ENCODE results near the gene FAM184A.
"Not testable (repeated sequence)": the region's sequence is repeated elsewhere in the genome, so short reads cannot be mapped to it uniquely, and the experiment has no call there.

Gene FAM184A

GRCh38 chr6:119102901-119103300, 24.4 kb upstream of the FAM184A start:
- in situ Hi-C loops (cut with MboI; ENCODE audit: low sequenced_read_pairs) = no loop called here

- in situ Hi-C loops (cut with MboI; ENCODE audit: low sequenced_read_pairs) = no loop called here
Observed at GRCh38 chr6:119100115-119100514, 21.7 kb upstream of the FAM184A start.

- in situ Hi-C loops (cut with MboI; ENCODE audit: low sequenced_read_pairs) = not testable (repeated sequence)
Observed at GRCh38 chr6:119097815-119098361, 19.4 kb upstream of the FAM184A start.

- in situ Hi-C loops (cut with MboI; ENCODE audit: low sequenced_read_pairs) = no loop called here
Observed at GRCh38 chr6:119096721-119097565, 18.5 kb upstream of the FAM184A start.

DNA sequence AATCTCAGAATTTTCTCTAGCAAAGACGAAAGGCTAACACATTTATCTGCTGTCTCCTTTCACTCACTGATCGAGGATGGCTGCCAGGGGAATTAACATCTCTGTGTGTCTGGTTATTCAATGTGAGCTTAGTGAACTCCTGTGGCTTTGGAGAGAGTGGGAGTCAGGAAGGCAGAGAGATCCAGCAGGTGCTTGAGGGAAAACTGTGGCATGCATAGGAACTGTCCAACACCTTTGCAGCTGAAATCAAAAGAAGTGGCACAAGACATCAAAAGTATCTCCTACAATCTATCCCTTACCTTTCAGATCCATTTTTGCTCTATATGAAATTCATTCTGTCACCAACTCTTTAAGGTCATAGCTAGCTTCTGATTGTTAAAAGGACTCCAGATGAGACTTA, 11.8 kb upstream of the FAM184A start:
- in situ Hi-C loops (cut with MboI; ENCODE audit: low sequenced_read_pairs) = no loop called here

DNA sequence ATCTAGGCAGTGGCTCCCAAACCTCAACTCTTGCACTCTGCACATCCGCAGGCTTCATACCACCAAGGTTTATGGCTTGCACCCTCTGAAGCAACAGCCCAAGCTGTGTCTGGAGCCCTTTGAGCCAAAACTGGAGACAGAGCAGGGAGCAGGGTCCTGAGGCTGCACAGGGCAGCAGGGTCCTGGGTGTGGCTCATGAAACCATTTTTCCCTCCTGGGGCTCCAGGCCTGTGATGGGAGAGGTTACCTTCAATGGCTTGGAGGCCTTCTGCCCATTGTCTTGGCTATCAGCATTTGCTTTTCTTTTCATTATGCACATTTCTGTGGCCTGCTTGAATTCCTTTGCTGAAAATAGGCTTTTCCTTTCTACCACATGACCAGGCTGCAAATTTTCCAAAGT, 6.3 kb upstream of the FAM184A start:
- in situ Hi-C loops (cut with MboI; ENCODE audit: low sequenced_read_pairs) = no loop called here

- in situ Hi-C loops (cut with MboI; ENCODE audit: low sequenced_read_pairs) = no loop called here
Observed at GRCh38 chr6:119083007-119083406, 4.5 kb upstream of the FAM184A start.

DNA sequence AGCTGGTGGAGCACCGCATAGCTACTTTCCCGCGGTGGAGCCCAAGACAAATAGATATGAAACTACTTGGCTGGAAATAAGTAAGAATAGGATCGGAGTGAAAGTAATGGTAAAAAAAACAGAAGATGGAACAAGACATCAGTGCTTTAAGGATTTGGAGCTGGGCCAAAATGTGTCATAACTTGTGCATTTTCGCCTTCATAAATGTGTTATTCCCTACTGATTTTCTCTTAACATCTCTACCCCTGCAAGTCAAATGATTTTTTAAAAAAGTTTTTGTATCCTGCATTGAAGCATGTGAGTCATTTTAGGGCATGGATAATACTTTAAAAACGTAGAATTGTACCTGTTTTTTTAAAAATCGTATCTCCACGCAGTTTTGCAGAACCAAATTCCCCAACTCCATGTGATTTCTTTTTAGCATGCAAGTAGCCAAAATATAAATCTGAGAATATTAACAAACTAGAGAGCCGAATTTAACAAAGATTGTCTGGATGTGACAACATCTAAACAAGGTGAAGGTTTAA, 882 bp upstream of the FAM184A start:
- in situ Hi-C loops (cut with MboI; ENCODE audit: low sequenced_read_pairs) = no loop called here

- in situ Hi-C loops (cut with MboI; ENCODE audit: low sequenced_read_pairs) = no loop called here
Observed at GRCh38 chr6:119077643-119078375, 655 bp downstream of the FAM184A start.

- in situ Hi-C loops (cut with MboI; ENCODE audit: low sequenced_read_pairs) = no loop called here
Observed at GRCh38 chr6:119077391-119077642, 1.1 kb downstream of the FAM184A start.

DNA sequence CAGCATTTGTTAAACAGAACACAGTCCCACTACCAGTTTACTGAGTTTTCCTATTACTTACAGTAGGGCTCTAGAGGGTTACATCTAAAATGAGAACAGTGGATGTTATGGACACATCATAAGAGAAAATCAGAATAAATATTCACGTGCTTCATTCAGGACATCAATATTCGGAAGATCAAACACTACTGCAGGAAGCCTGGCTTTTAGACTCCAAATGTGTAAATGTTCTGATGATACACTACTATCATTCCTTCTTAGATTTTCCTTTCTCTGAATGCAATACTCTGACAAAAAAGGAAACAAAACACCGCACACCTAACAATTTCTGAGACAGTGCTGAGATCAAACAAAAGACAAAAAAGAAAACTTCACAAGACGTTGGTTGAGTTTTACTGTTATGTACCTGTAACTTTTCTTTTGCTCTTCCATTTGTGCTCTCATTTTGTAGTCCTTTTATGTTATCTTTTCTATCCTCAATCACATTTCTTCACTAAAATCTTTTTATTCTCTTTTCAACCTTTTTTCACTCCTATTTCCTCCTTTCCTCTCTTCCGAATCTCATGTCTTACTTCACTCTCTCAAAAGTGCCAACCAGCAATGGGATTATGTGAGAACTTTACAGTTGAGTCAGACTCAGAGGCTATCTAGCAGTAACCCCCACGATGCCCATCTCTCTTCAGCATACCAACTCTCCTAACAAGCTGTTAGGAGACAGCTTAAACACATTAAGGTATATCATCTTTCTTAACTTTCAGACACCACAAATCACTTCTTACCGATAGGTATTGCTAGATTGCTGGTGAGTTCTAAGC, 1.7 kb downstream of the FAM184A start:
- in situ Hi-C loops (cut with MboI; ENCODE audit: low sequenced_read_pairs) = no loop called here

DNA sequence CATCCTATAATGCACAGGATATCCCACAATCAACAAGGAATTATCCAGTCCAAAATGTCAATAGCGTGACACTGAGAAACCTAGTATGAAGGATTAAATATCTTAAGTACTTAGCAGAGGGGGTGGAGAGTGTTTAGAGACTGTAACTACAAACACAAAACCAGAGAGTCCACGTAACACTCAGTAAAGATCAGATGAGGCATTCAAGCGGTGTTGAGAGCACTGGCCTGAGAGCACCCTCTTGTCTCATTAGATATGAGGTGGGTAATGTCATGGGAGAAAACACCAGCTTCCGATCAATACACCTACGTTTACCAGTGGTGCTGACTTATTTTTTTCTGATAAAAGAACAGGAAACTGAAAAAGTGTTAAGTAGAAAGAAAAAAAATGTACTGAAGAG, 2.3 kb downstream of the FAM184A start:
- in situ Hi-C loops (cut with MboI; ENCODE audit: low sequenced_read_pairs) = no loop called here

DNA sequence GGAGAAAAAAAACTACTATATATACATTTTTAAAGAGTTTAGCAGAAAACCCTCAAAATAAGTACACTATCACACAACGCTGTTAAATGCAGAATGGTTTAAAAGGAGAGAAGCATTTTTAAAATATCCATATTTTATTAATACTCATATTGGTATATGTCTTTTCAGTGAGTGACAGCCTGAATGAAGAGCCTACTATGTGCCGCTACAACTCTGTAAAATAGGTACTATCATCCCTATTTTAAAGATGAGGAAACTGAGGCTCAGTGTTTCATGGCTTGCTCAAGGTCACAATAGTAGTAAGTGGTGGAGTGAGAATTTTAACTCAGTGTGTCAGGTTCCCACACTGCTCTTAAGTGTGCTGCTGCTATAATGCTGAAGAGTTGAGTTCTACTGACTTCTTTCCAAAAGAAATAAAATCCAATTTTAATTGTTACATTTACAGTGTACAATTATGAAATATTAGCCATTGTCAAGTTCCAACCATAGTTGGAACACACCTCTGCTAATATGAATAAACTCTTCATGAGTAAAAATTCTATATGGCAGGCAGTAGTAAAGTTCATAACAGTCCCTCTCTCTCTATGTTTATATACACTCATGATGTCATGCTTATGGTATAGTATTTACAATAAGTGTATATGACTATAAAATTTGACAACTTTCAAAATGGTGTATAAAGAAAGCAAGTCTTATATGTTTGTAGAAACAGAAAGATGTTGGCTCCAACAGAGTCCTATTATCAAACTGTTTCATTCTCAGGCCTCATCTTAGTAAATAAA, 3.1 kb downstream of the FAM184A start:
- in situ Hi-C loops (cut with MboI; ENCODE audit: low sequenced_read_pairs) = no loop called here

GRCh38 chr6:119073307-119074051, 5.0 kb downstream of the FAM184A start:
- in situ Hi-C loops (cut with MboI; ENCODE audit: low sequenced_read_pairs) = no loop called here

- in situ Hi-C loops (cut with MboI; ENCODE audit: low sequenced_read_pairs) = no loop called here
Observed at GRCh38 chr6:119071576-119071975, 6.9 kb downstream of the FAM184A start.

DNA sequence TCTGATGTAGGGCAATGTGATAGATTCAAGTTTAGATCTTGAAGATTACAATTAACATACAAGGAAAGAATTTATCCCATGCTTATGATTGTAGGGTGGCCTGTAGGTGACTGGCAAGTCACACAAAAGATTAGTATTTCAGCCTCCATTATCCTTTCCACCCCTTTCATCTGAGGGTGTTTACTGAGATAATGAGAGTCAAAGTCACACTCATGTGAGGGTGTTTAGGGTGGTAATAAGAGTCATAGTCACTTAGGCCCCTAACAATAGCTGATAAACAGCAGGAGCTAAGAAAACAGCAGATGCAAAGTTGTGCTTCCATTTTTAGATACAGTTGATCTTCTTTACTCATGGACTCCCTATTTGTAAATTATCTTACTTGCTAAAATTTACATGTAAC, 11.4 kb downstream of the FAM184A start:
- in situ Hi-C loops (cut with MboI; ENCODE audit: low sequenced_read_pairs) = no loop called here

- in situ Hi-C loops (cut with MboI; ENCODE audit: low sequenced_read_pairs) = no loop called here
Observed at GRCh38 chr6:119066517-119066916, 11.9 kb downstream of the FAM184A start.

- in situ Hi-C loops (cut with MboI; ENCODE audit: low sequenced_read_pairs) = no loop called here
Observed at GRCh38 chr6:119065955-119066354, 12.5 kb downstream of the FAM184A start.

GRCh38 chr6:119065382-119065781, 13.1 kb downstream of the FAM184A start:
- in situ Hi-C loops (cut with MboI; ENCODE audit: low sequenced_read_pairs) = no loop called here

DNA sequence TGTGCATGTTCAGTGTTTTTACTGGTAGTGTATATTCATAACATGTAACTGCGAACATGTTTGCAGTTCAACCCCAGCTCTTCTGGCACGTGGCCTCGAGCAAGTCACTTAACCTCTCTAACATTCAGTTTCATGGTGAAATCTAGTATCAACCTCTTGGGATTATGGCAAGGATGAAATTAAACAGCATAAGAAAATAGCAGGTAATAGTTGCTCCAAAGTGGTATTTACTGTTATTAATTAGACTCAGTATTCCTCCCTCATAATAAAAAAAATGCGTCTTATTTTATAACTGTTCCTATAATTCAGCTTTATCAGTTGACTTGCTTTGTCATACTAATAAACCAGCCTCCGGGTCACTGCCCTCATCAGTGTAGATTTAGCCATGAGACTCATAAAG, 15.0 kb downstream of the FAM184A start:
- in situ Hi-C loops (cut with MboI; ENCODE audit: low sequenced_read_pairs) = no loop called here
